Progenitor cell of endocrine pancreas (in vitro differentiated cells): ENCODE data around the gene SUN3. TPM values are rescaled to one million over a fixed set of nuclear protein-coding genes. Genes with fewer than 3 reads are reported as not detected.
"Not testable (repeated sequence)": the region's sequence is repeated elsewhere in the genome, so short reads cannot be mapped to it uniquely, and the experiment has no call there.

Experiments
- DNase-seq: peaks from one replicate; pipeline ENCODE4 v3.0.0; 2021; ENCODE audit warnings: low spot score; ENCODE audit not compliant: unreplicated experiment
- H3K27ac Mint-ChIP-seq: 2 replicates; pipeline ENCODE4 v1.8.0; 2021; ENCODE audit warnings: mild to moderate bottlenecking, moderate library complexity, mixed read lengths
- H3K27me3 Mint-ChIP-seq: 2 replicates; pipeline ENCODE4 v1.8.0; 2021; ENCODE audit warnings: mixed read lengths
- H3K36me3 Mint-ChIP-seq: 2 replicates; pipeline ENCODE4 v1.8.0; 2022; ENCODE audit warnings: mixed read lengths; ENCODE audit not compliant: insufficient read depth
- H3K4me1 Mint-ChIP-seq: 2 replicates; pipeline ENCODE4 v1.8.0; 2021; ENCODE audit warnings: low read depth, mixed read lengths
- H3K4me3 Mint-ChIP-seq: 2 replicates; pipeline ENCODE4 v1.8.0; 2021; ENCODE audit warnings: low read depth, mild to moderate bottlenecking, moderate library complexity, mixed read lengths
- H3K9me3 Mint-ChIP-seq: 2 replicates; pipeline ENCODE4 v1.8.0; 2021; ENCODE audit warnings: low read depth, mixed read lengths
- CTCF ChIP-seq: fragments of 200-600 bp; sonication (generic); IDR thresholded peaks from one replicate; pipeline ENCODE4 v1.5.0; 2021; ENCODE audit warnings: antibody characterized with exemption, mild to moderate bottlenecking; ENCODE audit not compliant: unreplicated experiment
- total RNA-seq: library from RNA; stranded (reverse); gene quantifications from 2 replicates; pipeline ENCODE4 v1.2.1, GENCODE V29; 2021

Gene SUN3
- total RNA-seq, 1 donor from 2014 or later, result not detected

GRCh38 chr7:47988496-47989386, 40.2 kb downstream of the SUN3 start:
- TF ChIP-seq CTCF, result peak; percentile 60
- Mint-ChIP-seq H3K9me3 (peaks cover 4% of the 10 kb centered on the region), H3K4me1 (peaks cover 26% of the 10 kb centered on the region), H3K4me3 (no peak overlapping the region), H3K27me3 (no peaks in the 10 kb centered on the region), H3K36me3 (no peaks in the 10 kb centered on the region), H3K27ac (peak overlapping the region; percentile 79)
- no peak for DNase-seq

GRCh38 chr7:47982610-47983009, 46.3 kb downstream of the SUN3 start:
- Mint-ChIP-seq H3K36me3 (peaks cover 5% of the 10 kb centered on the region), H3K9me3 (no peaks in the 10 kb centered on the region), H3K4me1 (peaks cover 9% of the 10 kb centered on the region), H3K27me3 (no peaks in the 10 kb centered on the region), H3K4me3 (no peak overlapping the region), H3K27ac (no peak overlapping the region)
- no peak for DNase-seq
- TF ChIP-seq CTCF, result no peak

- not testable (repeated sequence) for H3K4me3 Mint-ChIP-seq, H3K27ac Mint-ChIP-seq, H3K36me3 Mint-ChIP-seq, H3K27me3 Mint-ChIP-seq, H3K9me3 Mint-ChIP-seq, DNase-seq
- H3K4me1 Mint-ChIP-seq, result peaks cover 13% of the 10 kb centered on the region
Observed at GRCh38 chr7:47980648-47981047, 48.3 kb downstream of the SUN3 start.

GRCh38 chr7:47979832-47980181, 49.1 kb downstream of the SUN3 start:
- Mint-ChIP-seq H3K9me3 (no peaks in the 10 kb centered on the region), H3K27me3 (no peaks in the 10 kb centered on the region), H3K27ac (peak overlapping the region; percentile 98), H3K36me3 (peaks cover 10% of the 10 kb centered on the region), H3K4me1 (peaks cover 13% of the 10 kb centered on the region), H3K4me3 (peak overlapping the region; percentile 90)
- TF ChIP-seq CTCF, result no peak
- DNase-seq, result no peak

- H3K9me3 Mint-ChIP-seq, result no peaks in the 10 kb centered on the region
- no peak for TF ChIP-seq CTCF
- DNase-seq, result peak; percentile 73
- peaks cover 13% of the 10 kb centered on the region for H3K4me1 Mint-ChIP-seq
- no peaks in the 10 kb centered on the region for H3K27me3 Mint-ChIP-seq
- peak within 1 kb of the TSS; percentile 98 for H3K27ac Mint-ChIP-seq
- peaks cover 13% of the 10 kb centered on the region for H3K36me3 Mint-ChIP-seq
- peak within 1 kb of the TSS; percentile 90 for H3K4me3 Mint-ChIP-seq
Observed at GRCh38 chr7:47979145-47979831, 49.6 kb downstream of the SUN3 start, which contains the start of gene HUS1. Gene HUS1 (minus strand): TSS chr7:47979615. CDS start chr7:47979519, 96 bp downstream.
